ENCODE results near the gene CASP8. TPM values are rescaled to one million over a fixed set of nuclear protein-coding genes. Genes with fewer than 3 reads are reported as not detected.
"Not testable (repeated sequence)": the region's sequence is repeated elsewhere in the genome, so short reads cannot be mapped to it uniquely, and the experiment has no call there.

Gene CASP8
- total RNA-seq, 1 experiment from 2014 or later = 55.9 TPM

DNA sequence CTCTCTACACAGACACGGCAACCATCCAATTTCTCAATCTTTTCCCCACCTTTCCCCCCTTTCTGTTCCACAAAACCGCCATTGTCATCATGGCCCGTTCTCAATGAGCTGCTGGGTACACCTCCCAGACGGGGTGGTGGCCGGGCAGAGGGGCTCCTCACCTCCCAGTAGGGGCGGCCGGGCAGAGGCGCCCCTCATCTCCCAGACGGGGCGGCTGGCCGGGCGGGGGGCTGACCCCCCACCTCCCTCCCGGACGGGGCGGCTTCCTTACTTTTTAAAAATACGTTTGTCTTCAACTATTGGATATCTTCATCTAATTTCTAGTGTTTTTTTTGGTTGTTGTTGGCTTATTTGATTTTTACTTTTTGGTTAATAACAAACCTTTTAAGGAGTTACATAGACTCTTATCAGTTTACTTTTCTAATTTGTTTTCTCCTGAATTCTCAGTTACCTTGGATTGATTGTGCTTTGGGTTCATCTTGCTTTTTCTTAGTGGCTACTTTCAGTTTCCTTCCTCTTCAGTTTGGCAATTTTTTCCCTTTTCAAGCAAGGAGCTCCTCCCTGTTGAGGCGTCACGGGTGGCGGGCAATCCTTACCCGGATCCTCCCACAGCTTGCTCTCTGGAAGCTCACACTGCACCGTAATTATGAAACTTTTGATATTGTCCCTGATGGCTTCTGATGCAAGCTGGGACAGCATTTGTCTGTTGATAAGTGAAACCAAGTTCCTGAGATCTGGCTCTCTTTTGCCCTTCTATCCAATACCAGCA lies 21.0 kb upstream of the CASP8 start:
- in situ Hi-C loops (cut with HindIII; ENCODE audit: low sequenced_read_pairs) = not testable (repeated sequence)

DNA sequence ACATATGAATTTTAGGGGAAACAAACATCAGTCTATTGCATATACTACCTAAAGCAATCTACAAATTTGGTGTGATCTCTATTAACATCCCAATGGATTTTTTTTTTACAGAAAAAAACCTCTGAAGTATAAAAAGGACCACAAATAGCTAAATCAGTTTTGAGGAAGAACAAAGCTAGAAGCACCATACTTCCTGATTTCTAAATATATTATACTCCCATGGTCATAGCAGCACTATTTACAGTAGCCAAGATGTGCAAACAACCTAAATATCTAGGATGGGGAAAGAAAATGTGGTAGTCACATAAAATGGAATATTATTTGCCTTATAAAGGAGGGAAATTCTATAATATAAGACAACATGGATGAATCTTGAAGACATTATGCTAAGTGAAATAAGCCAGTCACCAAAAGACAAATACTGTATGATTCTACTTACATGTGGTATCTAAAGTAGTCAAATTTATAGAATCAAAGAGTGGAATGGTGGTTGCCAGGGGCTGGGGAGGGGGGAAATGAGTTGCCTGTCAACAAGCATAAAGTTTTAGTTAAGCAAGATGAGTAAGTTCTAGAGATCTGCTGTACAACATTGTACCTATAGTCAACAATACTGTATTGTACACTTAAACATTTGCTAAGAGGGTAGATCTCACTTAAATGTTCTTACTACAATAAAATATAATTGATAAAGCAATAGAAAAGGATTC lies 17.6 kb upstream of the CASP8 start:
- in situ Hi-C loops (cut with HindIII; ENCODE audit: low sequenced_read_pairs) = no loop called here
- DNase-seq (ENCODE audit: low spot score) = no peak

More for the DNA sequence above, 21.0 kb upstream of the CASP8 start:
- DNase-seq (ENCODE audit: low spot score) = not testable (repeated sequence)

DNA sequence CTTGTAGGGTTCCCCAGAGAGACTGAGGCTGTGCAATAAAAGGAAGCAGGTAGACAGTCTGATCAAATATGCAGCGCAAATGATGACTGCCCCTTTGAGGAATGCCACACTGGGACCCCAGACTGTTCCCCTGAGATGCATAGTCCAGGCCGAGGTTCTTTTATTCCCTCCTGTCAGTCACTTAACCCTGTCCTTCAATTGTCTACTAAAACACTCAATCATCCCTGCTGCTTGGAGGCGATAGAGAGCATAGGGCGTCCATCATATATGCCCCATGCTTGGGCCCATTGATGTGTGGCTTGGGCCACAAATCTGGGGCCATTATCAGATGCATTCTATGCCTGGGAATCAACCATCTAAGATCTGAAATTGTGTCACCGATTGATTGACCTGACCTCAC lies 15.5 kb upstream of the CASP8 start:
- DNase-seq (ENCODE audit: low spot score) = no peak
- in situ Hi-C loops (cut with HindIII; ENCODE audit: low sequenced_read_pairs) = no loop called here

DNA sequence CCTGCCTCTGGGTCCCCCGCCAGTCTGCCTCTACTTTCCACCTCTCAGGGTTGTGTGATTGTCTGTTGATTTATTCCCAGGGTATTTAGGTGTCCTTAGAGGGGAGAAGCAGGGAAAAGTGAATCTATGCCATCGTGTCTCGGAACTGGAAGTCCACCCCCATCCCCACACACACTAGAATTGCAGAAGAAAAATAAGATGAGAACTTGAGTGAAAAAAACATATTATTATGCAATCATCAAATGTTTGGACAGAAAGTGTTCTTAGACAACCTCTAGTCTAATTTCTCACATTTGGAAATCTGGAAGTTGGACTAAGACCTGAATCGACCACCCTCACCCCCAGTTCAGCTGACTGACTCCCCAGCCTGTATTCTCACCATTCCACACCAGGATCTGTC lies 14.1 kb upstream of the CASP8 start:
- no peak for DNase-seq (ENCODE audit: low spot score)
- in situ Hi-C loops (cut with HindIII; ENCODE audit: low sequenced_read_pairs) = no loop called here

DNA sequence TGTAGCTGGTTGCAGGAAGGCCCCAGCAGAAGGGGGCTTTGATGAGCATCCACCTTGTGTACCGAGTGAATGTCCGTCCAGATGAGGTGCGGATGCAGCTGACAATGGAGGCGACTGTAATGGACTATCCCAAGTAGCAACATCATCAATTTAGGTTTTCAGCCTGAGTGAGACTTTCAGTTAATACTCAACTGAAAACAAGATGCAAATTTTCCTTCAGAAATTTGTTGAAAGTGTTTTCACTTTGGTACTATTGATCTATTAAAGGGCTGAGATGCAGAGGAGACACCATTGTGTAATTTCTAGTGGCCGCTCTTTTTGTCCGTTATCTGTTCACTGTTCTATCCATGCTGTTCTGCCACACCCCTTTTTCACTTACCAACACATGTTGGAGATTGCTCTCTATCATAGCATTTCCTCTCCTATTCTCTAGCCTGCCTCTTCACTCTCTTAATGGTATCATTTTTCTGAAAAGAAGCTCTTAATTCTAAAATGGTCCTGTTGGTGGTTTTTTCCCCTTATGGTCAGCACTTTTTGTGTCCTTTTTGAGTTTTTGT lies 12.0 kb upstream of the CASP8 start:
- in situ Hi-C loops (cut with HindIII; ENCODE audit: low sequenced_read_pairs) = no loop called here
- DNase-seq (ENCODE audit: low spot score) = no peak

DNA sequence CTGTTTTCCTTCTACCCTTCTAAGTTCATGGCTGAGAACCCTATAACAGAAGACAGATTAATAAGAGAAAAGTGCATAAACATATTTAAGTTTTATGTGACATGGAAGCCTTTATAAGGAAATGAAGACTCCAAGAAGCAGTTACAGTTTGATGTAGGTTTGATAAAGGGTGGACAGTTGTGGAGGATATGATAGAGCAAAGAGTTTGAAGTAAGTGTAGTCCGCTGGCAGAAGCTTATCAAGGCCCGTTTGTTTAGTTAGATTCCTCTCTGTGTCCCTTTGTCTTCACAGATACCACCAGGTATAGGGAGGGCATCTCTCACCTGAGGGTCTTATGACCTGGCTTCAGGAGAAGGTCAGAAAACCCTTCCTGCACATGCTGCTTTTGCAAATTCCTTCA lies 10.4 kb upstream of the CASP8 start:
- in situ Hi-C loops (cut with HindIII; ENCODE audit: low sequenced_read_pairs) = no loop called here
- no peak for DNase-seq (ENCODE audit: low spot score)

DNA sequence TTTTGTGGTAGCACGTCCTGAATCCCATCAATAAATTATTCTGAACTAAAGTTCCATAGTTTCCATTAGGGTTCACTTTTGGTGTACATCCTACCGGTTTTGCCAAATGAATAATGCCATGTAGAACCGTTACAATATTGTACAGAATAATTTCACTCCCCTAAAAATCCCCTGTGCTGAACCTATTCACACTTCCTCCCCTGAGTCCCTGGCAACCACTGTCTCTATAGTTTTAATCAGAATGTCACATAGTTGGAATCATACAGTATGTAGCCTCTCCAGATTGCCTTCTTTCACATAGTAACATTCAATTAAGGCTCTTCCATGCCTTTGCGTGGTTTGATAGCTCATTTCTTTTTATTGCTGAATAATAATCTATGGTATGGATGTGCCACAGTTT lies 9.6 kb upstream of the CASP8 start:
- in situ Hi-C loops (cut with HindIII; ENCODE audit: low sequenced_read_pairs) = no loop called here

DNA sequence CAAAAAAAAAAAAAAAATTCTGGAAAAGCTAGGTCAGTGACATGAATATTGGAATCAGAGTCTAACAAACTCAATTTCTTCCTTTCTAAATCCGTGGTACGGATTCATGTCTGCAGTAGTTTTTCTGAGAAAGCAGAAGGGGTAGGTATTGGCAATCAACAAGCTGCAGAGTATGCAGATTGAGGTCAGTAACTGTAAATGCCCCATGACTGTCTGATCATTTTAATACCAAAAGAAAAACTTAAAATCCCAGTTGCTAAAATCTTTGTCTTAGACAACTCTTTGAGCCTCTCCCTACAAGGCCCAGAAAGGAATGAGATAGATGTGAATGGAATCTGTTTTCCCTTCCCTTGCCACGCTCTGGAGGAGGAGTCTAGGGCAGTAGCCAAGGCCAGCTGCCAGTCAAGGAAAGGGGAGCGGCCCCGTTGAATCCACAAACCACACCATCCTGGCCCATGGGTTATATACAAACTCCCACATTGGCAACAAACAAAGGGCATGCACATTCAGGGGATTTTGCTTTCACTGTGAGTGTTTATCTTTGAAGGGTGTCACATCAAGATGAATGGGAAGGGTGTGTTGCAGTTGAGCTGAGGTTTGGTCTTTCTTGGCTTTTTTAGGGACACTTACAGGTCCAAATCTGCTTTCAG lies 6.1 kb upstream of the CASP8 start:
- in situ Hi-C loops (cut with HindIII; ENCODE audit: low sequenced_read_pairs) = no loop called here
- no peak for DNase-seq (ENCODE audit: low spot score)

More for the DNA sequence above, 9.6 kb upstream of the CASP8 start:
- DNase-seq (ENCODE audit: low spot score) = no peak

DNA sequence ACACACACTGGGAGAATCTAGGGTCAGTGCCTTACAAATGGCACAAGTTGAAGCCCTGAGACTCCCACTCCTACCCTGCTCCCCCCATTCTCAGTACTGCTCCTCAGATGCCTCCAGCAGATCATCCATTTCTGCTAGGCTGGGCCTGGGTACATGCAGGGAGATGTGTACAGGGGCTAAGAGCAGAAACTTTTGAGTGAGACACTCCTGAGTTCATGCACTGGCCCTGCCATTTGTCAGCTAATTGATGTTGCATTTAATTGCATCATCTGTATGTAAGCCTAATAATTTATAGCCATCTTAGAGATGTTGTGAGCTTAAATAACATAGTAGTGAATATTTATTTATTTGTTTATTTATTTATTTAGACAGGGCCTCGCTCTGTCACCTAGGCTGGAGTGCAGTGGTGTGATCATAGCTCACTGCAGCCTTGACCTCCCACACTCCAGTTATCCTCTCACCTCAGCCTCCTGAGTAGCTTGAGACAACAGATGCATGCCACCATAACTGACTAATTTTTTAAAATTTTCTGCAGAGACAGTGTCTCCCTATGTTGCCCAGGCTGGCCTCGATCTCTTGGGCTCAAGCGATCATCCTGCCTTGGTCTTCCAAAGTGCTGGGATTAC lies 4.8 kb upstream of the CASP8 start:
- DNase-seq (ENCODE audit: low spot score) = no peak
- in situ Hi-C loops (cut with HindIII; ENCODE audit: low sequenced_read_pairs) = no loop called here

DNA sequence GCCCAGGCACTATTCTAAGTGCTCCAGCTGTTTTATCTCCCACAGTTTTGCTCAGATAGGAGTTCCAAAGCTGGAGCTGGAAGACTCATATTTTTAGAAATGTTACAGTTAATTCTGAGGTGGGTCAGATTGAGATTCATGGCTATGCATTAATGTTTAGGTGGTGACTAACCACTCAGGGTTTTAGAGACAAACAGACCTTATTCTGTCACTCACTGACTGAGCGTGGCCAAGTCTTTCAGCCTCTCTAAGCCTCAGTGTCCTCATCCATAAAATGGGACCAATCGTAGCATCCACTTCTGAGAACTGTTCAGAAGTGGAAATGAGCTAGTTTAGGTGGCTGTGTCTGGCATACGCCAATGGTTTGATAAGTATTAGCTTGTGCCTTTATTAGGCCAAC lies 4.3 kb upstream of the CASP8 start:
- in situ Hi-C loops (cut with HindIII; ENCODE audit: low sequenced_read_pairs) = no loop called here
- no peak for DNase-seq (ENCODE audit: low spot score)

DNA sequence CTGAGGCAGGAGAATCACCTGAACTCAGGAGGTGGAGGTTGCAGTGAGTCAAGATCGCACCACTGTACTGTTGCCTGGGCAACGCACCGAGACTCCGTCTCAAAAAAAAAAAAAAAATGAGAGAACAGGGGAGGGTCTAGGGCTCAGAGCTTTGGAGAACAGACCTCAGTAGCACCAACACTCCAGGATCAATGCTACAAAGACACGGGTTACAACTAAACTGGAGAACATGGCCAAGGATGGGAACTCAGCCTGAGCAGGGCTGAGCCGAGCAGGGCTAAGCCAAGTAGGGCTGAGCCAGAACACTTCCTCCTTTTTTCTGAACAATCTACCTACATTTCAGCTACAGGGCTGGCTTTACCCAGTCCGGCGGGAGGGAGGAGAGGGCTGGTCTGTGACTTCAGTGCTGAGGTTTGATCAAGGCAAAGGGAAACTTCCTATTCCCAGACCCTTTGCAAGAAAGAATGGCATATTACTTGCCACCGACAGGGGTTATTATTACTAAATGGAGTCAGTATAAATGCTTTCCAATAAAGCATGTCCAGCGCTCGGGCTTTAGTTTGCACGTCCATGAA lies 2.9 kb upstream of the CASP8 start:
- peak; percentile 9 for DNase-seq (ENCODE audit: low spot score)
- in situ Hi-C loops (cut with HindIII; ENCODE audit: low sequenced_read_pairs) = no loop called here

DNA sequence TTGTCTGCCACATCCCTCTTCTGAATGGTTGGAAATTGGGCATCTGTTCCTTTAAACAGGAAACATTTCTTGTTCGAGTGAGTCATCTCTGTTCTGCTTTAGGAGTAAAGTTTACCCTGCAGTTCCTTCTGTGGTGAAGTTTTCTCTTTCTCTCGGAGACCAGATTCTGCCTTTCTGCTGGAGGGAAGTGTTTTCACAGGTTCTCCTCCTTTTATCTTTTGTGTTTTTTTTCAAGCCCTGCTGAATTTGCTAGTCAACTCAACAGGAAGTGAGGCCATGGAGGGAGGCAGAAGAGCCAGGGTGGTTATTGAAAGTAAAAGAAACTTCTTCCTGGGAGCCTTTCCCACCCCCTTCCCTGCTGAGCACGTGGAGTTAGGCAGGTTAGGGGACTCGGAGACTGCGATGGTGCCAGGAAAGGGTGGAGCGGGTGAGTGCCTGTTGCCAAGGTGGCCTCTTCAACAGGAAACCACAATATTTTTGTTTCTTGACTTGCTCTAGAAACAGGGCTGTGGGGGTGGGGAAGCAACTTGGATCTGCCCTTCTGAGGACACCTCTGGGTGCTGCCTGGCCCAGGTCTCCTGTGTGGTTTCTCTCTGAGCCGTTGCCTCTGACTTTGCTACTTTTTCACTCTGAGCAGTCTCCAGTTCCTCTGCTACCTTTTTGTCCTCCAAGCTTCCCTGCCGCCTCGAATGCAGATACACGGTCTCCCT lies 2.2 kb upstream of the CASP8 start:
- DNase-seq (ENCODE audit: low spot score) = peak; percentile 9
- in situ Hi-C loops (cut with HindIII; ENCODE audit: low sequenced_read_pairs) = no loop called here

DNA sequence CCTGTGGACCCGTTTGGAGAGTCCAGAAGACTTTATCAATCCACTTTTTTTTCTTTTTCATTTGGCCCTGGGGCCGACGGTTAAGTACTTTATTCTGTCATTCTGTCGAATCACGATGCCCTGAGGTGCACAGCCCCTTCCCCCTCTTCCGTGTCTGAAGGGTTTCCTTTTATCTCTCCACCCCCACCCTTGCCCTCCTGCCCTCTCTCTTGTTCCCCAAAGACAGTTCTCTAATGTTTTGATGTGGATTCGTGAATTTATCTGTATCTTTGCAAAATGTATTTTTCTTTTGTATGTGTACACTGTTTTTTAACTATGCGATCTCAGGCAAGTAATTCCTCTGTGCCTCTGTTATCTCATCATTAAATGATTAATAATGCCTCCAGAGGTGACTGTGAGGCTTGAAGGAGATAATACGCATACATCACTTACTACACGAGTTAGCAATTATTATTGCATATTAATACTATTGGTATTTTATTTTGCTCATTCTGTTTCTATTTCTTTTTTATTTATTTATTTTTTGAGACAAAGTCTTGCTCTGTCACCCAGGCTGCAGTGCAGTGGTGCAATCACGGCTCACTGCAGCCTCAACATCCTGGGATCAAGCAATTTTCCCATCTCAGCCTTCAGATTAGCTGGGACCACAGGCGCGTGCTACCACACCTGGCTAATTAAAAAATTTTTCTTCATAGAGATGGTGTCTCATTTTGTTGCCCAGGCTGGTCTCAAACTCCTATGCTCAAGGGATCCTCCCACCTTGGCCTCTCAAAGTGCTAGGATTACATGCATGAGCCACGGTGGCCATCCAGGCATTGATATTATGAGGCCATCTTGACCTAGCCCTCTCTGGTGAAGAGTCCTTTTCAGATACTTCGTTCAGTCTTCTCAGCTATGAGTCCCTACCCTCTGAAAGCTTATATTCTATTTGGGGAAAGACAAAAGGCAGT lies 1.4 kb upstream of the CASP8 start:
- no peak for DNase-seq (ENCODE audit: low spot score)
- in situ Hi-C loops (cut with HindIII; ENCODE audit: low sequenced_read_pairs) = no loop called here

DNA sequence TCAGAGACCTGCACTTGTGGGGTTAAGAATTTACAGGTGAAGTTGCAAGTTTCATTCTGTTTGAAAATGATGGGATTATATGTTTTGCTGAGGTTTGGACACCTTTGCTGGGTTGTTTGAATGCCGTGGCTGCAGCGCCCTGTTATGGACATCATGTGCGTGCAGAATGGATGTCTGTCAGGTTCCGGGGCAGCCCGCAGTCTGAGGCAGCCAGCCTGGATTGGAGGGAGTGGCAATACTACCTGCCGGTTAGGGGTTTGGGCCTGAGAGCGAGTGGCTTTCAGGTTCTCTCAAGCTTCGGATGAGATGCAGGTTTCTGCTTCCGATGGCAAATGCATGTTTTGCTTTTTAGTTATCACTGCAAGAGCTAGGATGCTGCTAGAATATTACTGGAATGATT lies 1.1 kb downstream of the CASP8 start:
- no peak for DNase-seq (ENCODE audit: low spot score)
- in situ Hi-C loops (cut with HindIII; ENCODE audit: low sequenced_read_pairs) = loop anchor here (10.0 kb wide), 1 partner anchor 183 kb away; no protein-coding TSS in a partner anchor

DNA sequence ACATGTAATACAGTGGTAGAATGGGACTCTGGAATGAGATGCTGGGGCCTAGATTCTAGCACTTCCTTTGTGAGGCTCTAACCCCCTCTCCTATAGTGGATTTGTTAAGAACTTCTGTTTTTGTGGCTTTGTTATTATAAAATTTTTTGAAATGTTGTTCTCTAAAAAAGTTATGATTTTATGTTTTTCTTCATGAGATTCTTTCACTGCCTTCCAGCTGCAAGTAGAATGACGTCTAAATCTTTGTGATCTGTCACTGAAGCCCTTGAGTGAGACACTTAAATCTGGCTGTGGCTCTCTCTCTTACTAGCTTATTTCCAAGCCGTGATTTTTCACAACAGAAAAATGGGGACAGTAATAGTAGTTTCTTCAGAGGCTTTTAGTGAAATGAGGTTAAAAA lies 1.6 kb downstream of the CASP8 start:
- no peak for DNase-seq (ENCODE audit: low spot score)
- in situ Hi-C loops (cut with HindIII; ENCODE audit: low sequenced_read_pairs) = loop anchor here (10.0 kb wide), 1 partner anchor 183 kb away; no protein-coding TSS in a partner anchor

DNA sequence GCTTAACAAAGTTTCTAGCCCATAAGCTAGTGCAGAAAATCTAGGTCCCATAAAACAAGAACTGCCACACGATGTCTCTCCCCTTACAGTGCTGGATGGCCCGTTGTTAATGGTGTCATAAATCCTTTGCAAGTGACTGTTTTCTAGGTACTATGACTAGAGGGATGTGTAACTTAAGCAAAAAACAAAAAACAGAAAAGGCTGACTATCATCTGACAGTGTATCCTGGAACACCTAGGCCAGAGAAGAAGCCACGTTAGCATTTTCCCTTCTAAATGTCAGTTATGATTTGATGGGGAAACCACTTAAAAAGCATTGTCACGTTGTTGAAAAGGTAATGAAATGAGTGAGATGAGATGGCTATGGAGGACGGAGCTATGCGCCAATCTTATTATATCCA lies 2.4 kb downstream of the CASP8 start:
- DNase-seq (ENCODE audit: low spot score) = no peak
- in situ Hi-C loops (cut with HindIII; ENCODE audit: low sequenced_read_pairs) = loop anchor here (10.0 kb wide), 1 partner anchor 182 kb away; no protein-coding TSS in a partner anchor

DNA sequence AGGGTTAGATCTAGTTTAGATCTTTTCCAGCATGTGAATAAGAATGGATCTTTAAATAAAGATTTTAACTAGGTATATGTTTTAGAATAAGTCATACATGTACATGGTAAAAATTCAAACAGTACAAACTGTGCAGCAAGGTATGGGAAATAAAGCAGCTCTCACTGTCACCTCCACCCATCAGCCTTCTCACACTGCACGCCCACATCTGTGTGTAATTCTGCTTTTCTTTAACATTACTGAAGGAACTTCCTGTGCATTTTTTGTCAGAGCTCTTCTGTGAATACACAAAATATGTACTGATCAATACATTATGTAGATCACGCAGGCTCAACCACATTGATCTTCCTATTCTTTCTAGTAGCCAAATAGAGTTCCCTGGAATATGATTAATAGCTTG lies 3.4 kb downstream of the CASP8 start:
- no peak for DNase-seq (ENCODE audit: low spot score)
- in situ Hi-C loops (cut with HindIII; ENCODE audit: low sequenced_read_pairs) = loop anchor here (10.0 kb wide), 1 partner anchor 181 kb away; no protein-coding TSS in a partner anchor
